ENCODE results near the gene FKBP14. TPM values are rescaled to one million over a fixed set of nuclear protein-coding genes. Genes with fewer than 3 reads are reported as not detected.
"Not testable (repeated sequence)": the region's sequence is repeated elsewhere in the genome, so short reads cannot be mapped to it uniquely, and the experiment has no call there.

Gene FKBP14
- total RNA-seq, 1 donor from 2014 or later: 4.4 TPM

DNA sequence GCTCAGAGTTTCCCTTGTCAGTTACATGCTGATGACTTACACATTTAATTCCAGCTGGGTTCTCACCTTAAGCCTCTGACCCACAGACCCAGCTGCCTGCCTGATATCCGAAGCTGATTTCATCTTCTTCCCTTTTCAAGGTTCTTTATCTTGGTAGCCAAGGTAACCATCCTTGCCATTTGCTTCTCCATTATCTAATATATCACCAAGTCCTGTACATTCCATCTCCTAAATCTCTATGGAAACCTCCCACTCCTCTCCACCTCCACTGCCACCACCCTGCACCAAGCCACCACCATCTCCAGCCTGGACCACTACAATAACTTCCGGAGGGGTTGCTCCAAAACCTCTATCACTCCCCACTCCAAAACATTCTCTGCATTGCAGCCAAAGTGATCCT is 56.8 kb downstream of the FKBP14 start:
- intact Hi-C loops (cut with DNase I): no loop called here
- Histone ChIP-seq H3K9me3 (no peaks in the 10 kb centered on the region), H3K27ac (no peak overlapping the region), H3K36me3 (peaks cover 0 to 5% of the 10 kb centered on the region in 2 donors), H3K27me3 (no peaks in the 10 kb centered on the region), H3K4me1 (peaks cover 18% of the 10 kb centered on the region), H3K4me3 (no peak overlapping the region)
- TF ChIP-seq, protein P1, sequence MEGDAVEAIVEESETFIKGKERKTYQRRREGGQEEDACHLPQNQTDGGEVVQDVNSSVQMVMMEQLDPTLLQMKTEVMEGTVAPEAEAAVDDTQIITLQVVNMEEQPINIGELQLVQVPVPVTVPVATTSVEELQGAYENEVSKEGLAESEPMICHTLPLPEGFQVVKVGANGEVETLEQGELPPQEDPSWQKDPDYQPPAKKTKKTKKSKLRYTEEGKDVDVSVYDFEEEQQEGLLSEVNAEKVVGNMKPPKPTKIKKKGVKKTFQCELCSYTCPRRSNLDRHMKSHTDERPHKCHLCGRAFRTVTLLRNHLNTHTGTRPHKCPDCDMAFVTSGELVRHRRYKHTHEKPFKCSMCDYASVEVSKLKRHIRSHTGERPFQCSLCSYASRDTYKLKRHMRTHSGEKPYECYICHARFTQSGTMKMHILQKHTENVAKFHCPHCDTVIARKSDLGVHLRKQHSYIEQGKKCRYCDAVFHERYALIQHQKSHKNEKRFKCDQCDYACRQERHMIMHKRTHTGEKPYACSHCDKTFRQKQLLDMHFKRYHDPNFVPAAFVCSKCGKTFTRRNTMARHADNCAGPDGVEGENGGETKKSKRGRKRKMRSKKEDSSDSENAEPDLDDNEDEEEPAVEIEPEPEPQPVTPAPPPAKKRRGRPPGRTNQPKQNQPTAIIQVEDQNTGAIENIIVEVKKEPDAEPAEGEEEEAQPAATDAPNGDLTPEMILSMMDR (IDR thresholded peaks at IDR 0.05): no peak
- TF ChIP-seq POLR2A (IDR thresholded peaks at IDR 0.05) (no peak), POLR2AphosphoS5 (IDR thresholded peaks at IDR 0.05; ENCODE audit: insufficient read depth in 1 of 2, low read depth in 1 of 2) (no peak)
- DNase-seq (ENCODE audit: extremely low spot score in 2 of 2): no peak

DNA sequence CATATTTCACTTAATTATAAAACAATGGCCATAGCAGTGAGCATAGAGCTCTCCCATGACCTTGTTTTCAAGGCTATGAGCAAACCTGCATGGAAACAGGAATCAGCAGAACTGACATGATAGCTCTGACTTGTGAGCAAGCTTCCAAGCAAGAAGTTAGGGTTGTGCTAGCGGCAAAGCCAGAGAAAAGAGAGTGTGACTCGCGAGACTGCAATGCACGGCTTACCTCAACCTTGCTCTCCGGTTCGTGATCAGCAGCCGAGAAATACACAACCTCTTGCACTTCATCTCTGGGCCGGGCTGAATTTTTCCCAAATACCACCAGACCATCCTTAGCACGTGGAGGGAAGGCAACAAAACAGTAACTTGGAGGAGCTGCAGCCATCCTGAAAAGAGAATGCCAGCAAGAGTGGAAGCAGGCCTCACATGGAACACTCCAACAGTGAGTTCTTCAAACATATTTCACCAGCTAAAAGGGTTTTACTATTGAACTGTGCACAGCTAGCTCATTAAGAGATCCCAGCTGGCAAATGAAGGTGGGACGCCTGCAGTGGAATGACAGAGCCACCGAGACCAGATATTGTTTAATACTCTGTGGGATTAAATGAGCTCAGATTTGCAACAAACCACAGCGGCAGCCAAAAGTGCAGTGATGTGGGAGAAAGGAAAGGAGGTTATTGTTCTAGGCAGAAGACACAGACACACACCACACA is 57.7 kb downstream of the FKBP14 start:
- Histone ChIP-seq H3K27ac (no peak overlapping the region), H3K4me1 (peaks cover 18% of the 10 kb centered on the region), H3K4me3 (no peak overlapping the region), H3K9me3 (no peaks in the 10 kb centered on the region), H3K27me3 (no peaks in the 10 kb centered on the region), H3K36me3 (peaks cover 0 to 5% of the 10 kb centered on the region in 2 donors)
- intact Hi-C loops (cut with DNase I): no loop called here
- DNase-seq (ENCODE audit: extremely low spot score in 2 of 2): no peak
- TF ChIP-seq POLR2A (IDR thresholded peaks at IDR 0.05) (no peak), POLR2AphosphoS5 (IDR thresholded peaks at IDR 0.05; ENCODE audit: insufficient read depth in 1 of 2, low read depth in 1 of 2) (no peak)
- TF ChIP-seq, protein P1 (IDR thresholded peaks at IDR 0.05): no peak

DNA sequence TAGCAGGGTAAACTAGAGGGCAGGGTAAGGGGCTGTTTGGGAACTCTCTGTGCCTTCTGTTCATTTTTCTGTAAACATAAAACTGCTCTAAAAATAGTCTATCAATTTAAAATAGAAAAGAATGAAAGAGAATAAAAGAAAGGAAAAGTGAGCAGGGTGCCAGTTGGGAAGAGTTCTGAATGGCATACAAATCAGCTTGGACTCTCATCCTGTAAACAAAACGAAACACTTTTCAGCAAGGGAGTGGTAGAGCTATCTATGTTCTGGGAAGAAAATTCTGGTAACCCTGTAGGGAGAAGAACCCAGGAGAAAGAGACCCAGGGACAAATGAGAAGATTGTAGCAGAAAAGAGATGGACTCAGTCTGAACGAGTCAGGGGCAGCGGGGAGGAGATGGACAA is 61.5 kb downstream of the FKBP14 start:
- Histone ChIP-seq H3K9me3 (no peaks in the 10 kb centered on the region), H3K36me3 (peaks cover 0 to 5% of the 10 kb centered on the region in 2 donors), H3K27me3 (no peaks in the 10 kb centered on the region), H3K4me3 (no peak overlapping the region), H3K27ac (no peak overlapping the region), H3K4me1 (peaks cover 6% of the 10 kb centered on the region)
- TF ChIP-seq POLR2A (IDR thresholded peaks at IDR 0.05) (no peak), POLR2AphosphoS5 (IDR thresholded peaks at IDR 0.05; ENCODE audit: insufficient read depth in 1 of 2, low read depth in 1 of 2) (no peak)
- TF ChIP-seq, protein P1 (IDR thresholded peaks at IDR 0.05): no peak
- intact Hi-C loops (cut with DNase I): no loop called here
- no peak for DNase-seq (ENCODE audit: extremely low spot score in 2 of 2)

DNA sequence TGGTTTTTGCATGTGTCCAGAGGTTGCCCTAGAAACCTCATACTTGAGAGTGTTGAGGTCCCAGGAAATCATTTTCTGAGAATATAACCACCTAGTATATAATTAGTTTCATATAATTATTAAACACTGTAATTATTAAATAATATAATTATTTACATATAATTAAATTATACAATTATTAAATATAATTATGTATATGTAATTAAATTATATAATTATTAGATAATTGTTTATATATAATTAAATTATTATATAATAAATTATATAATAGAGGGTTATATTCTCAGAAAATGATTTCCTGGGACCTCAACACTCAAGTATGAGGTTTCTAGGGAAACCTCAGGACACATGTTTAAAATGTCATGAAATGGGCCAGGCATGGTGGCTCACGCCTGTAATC is 64.5 kb downstream of the FKBP14 start:
- no peak overlapping the region for H3K27ac ChIP-seq
- intact Hi-C loops (cut with DNase I): no loop called here
- no peak for DNase-seq (ENCODE audit: extremely low spot score in 2 of 2)
- H3K4me3 ChIP-seq: no peak overlapping the region
- H3K27me3 ChIP-seq: no peaks in the 10 kb centered on the region
- no peak for TF ChIP-seq POLR2AphosphoS5 (IDR thresholded peaks at IDR 0.05; ENCODE audit: insufficient read depth in 1 of 2, low read depth in 1 of 2)
- no peak for TF ChIP-seq POLR2A (IDR thresholded peaks at IDR 0.05)
- TF ChIP-seq, protein P1 (IDR thresholded peaks at IDR 0.05): no peak
- H3K9me3 ChIP-seq: no peaks in the 10 kb centered on the region
- H3K36me3 ChIP-seq: no peaks in the 10 kb centered on the region
- no peaks in the 10 kb centered on the region for H3K4me1 ChIP-seq

DNA sequence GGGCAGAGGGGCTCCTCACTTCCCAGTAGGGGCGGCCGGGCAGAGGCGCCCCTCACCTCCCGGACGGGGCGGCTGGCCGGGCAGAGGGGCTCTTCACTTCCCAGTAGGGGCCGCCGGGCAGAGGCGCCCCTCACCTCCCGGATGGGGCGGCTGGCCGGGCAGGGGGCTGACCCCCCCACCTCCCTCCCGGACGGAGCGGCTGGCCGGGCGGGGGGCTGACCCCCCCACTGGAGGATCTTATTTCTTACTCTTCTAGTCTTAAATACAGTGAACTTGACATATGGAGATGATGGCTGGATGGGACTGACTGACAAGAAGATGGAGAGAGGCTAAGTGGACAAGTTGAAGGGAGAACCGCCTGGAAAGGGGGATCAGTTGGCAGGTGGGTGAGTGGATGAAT is 64.9 kb downstream of the FKBP14 start:
- H3K9me3 ChIP-seq; intact Hi-C loops (cut with DNase I); H3K27me3 ChIP-seq; H3K36me3 ChIP-seq; H3K4me1 ChIP-seq; H3K4me3 ChIP-seq; H3K27ac ChIP-seq; DNase-seq (ENCODE audit: extremely low spot score in 2 of 2): not testable (repeated sequence)

Other genes with a start within 250 kb of the FKBP14 start
- gene WIPF3, start 220.2 kb downstream of the FKBP14 start, total RNA-seq: 0.25 TPM
- gene SCRN1, start 36.9 kb downstream of the FKBP14 start, total RNA-seq: 40.8 TPM
- 12.3 TPM for gene PLEKHA8, start 1.7 kb upstream of the FKBP14 start, total RNA-seq
- 44.2 TPM for gene MTURN, start 108.3 kb upstream of the FKBP14 start, total RNA-seq